Measurements from ENCODE around the gene SLC9A9. TPM values are rescaled to one million over a fixed set of nuclear protein-coding genes. Genes with fewer than 3 reads are reported as not detected.

Gene SLC9A9
- total and polyA plus RNA-seq, 4 donors: 3.3 to 15.0 (median 6.1) TPM

DNA sequence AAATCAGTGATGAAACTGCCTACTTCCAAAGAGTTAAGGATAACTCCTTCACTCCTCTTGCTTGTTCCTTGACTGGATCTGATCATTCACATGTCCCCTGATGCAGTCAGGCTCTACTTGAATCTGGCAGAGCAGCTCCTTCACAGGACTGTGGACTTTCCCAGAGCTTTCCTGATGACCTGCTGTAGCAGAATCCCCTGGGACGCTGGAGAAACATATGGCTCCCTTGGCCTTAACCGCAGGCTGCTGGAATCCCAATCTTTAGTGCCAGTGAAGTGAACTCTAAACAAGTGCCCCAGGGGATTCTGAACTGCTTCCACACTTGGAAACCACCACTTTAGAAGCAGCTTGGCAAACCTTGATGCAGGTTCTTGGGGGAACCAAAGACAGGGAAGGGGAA lies 510.9 kb downstream of the SLC9A9 start:
- no peak overlapping the region for H3K4me3 ChIP-seq (ENCODE audit: low read depth in 1 of 3, low read length in 3 of 3)
- WGBS: 91% methylated on average over 2 of the region's 2 CpGs
- no peaks in the 10 kb centered on the region for H3K36me3 ChIP-seq (ENCODE audit: control insufficient read depth in 4 of 4, insufficient read depth in 3 of 4, low read depth in 1 of 4, low read length in 3 of 4)
- no peaks in the 10 kb centered on the region for H3K27me3 ChIP-seq (ENCODE audit: control insufficient read depth in 4 of 4, insufficient read depth in 4 of 4, low read length in 3 of 4)
- no peak overlapping the region for H3K27ac ChIP-seq (ENCODE audit: low read depth in 1 of 2, low read length in 2 of 2)
- peaks cover 0 to 4% (median 0%) of the 10 kb centered on the region in 4 donors for H3K9me3 ChIP-seq (ENCODE audit: control insufficient read depth in 4 of 4, low read length in 3 of 4)
- TF ChIP-seq, protein P1, sequence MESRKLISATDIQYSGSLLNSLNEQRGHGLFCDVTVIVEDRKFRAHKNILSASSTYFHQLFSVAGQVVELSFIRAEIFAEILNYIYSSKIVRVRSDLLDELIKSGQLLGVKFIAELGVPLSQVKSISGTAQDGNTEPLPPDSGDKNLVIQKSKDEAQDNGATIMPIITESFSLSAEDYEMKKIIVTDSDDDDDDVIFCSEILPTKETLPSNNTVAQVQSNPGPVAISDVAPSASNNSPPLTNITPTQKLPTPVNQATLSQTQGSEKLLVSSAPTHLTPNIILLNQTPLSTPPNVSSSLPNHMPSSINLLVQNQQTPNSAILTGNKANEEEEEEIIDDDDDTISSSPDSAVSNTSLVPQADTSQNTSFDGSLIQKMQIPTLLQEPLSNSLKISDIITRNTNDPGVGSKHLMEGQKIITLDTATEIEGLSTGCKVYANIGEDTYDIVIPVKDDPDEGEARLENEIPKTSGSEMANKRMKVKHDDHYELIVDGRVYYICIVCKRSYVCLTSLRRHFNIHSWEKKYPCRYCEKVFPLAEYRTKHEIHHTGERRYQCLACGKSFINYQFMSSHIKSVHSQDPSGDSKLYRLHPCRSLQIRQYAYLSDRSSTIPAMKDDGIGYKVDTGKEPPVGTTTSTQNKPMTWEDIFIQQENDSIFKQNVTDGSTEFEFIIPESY (IDR thresholded peaks at IDR 0.05): no peak
- TF ChIP-seq JUND (IDR thresholded peaks at IDR 0.05): no peak
- no peak for TF ChIP-seq MAX (IDR thresholded peaks at IDR 0.05)
- TF ChIP-seq FOXA2 (IDR thresholded peaks at IDR 0.05): no peak
- DNase-seq (ENCODE audit: low spot score): no peak
- no peaks in the 10 kb centered on the region for H3K4me1 ChIP-seq (ENCODE audit: control insufficient read depth in 4 of 4, insufficient read depth in 4 of 4, low read length in 3 of 4)
- no peak overlapping the region for H3K9ac ChIP-seq (ENCODE audit: low read depth in 1 of 2, low read length in 2 of 2)

DNA sequence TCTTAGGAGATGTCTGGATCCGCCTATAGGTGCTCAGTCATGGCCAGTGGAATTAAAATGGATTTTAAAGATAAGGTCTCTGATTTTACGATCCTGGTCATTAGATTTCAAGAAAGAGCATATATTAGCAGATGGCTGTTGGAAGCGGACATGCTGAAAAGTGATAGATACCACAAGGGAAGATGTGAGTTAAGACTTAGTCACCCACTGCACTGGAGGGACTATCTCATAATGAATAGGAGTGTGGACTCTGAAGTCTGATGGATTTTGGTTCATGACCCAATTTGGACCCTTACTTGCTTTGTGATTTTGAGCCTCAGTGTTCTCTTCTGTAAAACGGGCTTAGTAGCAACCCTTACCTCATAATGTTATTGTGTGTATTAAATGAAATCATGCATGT lies 514.0 kb downstream of the SLC9A9 start:
- Histone ChIP-seq H3K27ac (ENCODE audit: low read depth in 1 of 2, low read length in 2 of 2) (no peak overlapping the region), H3K9me3 (ENCODE audit: control insufficient read depth in 4 of 4, low read length in 3 of 4) (peaks cover 0 to 4% (median 0%) of the 10 kb centered on the region in 4 donors), H3K36me3 (ENCODE audit: control insufficient read depth in 4 of 4, insufficient read depth in 3 of 4, low read depth in 1 of 4, low read length in 3 of 4) (no peaks in the 10 kb centered on the region), H3K4me3 (ENCODE audit: low read depth in 1 of 3, low read length in 3 of 3) (no peak overlapping the region), H3K27me3 (ENCODE audit: control insufficient read depth in 4 of 4, insufficient read depth in 4 of 4, low read length in 3 of 4) (no peaks in the 10 kb centered on the region), H3K4me1 (ENCODE audit: control insufficient read depth in 4 of 4, insufficient read depth in 4 of 4, low read length in 3 of 4) (peaks cover 0 to 11% (median 2%) of the 10 kb centered on the region in 4 donors), H3K9ac (ENCODE audit: low read depth in 1 of 2, low read length in 2 of 2) (no peak overlapping the region)
- WGBS: 97% methylated on average over 4 of the region's 4 CpGs
- no peak for DNase-seq (ENCODE audit: low spot score)
- TF ChIP-seq TAF1 (conservative IDR thresholded peaks at IDR 0.05): no peak
- TF ChIP-seq EGR1 (IDR thresholded peaks at IDR 0.05; ENCODE audit: low read depth in 2 of 2): no peak
- no peak for TF ChIP-seq RAD21 (IDR thresholded peaks at IDR 0.05)
- no peak for TF ChIP-seq ATF3 (IDR thresholded peaks at IDR 0.05)
- TF ChIP-seq YY1 (IDR thresholded peaks at IDR 0.05): no peak
- TF ChIP-seq, protein P2, sequence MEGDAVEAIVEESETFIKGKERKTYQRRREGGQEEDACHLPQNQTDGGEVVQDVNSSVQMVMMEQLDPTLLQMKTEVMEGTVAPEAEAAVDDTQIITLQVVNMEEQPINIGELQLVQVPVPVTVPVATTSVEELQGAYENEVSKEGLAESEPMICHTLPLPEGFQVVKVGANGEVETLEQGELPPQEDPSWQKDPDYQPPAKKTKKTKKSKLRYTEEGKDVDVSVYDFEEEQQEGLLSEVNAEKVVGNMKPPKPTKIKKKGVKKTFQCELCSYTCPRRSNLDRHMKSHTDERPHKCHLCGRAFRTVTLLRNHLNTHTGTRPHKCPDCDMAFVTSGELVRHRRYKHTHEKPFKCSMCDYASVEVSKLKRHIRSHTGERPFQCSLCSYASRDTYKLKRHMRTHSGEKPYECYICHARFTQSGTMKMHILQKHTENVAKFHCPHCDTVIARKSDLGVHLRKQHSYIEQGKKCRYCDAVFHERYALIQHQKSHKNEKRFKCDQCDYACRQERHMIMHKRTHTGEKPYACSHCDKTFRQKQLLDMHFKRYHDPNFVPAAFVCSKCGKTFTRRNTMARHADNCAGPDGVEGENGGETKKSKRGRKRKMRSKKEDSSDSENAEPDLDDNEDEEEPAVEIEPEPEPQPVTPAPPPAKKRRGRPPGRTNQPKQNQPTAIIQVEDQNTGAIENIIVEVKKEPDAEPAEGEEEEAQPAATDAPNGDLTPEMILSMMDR (IDR thresholded peaks at IDR 0.05; ENCODE audit: low read depth, low read length, missing input control): no peak
- no peak for TF ChIP-seq FOXA2 (IDR thresholded peaks at IDR 0.05)
- no peak for TF ChIP-seq GABPA (IDR thresholded peaks at IDR 0.05 in 1 of 2, conservative IDR thresholded peaks at IDR 0.05 in 1 of 2)
- TF ChIP-seq HNF4A (conservative IDR thresholded peaks at IDR 0.05): no peak
- no peak for TF ChIP-seq JUND (IDR thresholded peaks at IDR 0.05)
- no peak for TF ChIP-seq HNF4G (IDR thresholded peaks at IDR 0.05)

- H3K36me3 ChIP-seq (ENCODE audit: control insufficient read depth in 4 of 4, insufficient read depth in 3 of 4, low read depth in 1 of 4, low read length in 3 of 4): no peaks in the 10 kb centered on the region
- H3K9ac ChIP-seq (ENCODE audit: low read depth in 1 of 2, low read length in 2 of 2): no peak overlapping the region
- 54% methylated on average over 2 of the region's 2 CpGs for WGBS
- H3K4me1 ChIP-seq (ENCODE audit: control insufficient read depth in 4 of 4, insufficient read depth in 4 of 4, low read length in 3 of 4): peaks cover 0 to 11% (median 2%) of the 10 kb centered on the region in 4 donors
- no peak for DNase-seq (ENCODE audit: low spot score)
- TF ChIP-seq HNF4G (IDR thresholded peaks at IDR 0.05) (no peak), ATF3 (IDR thresholded peaks at IDR 0.05) (no peak), SP1 (IDR thresholded peaks at IDR 0.05) (no peak), JUND (IDR thresholded peaks at IDR 0.05) (no peak)
- H3K27ac ChIP-seq (ENCODE audit: low read depth in 1 of 2, low read length in 2 of 2): no peak overlapping the region
- no peak overlapping the region for H3K4me3 ChIP-seq (ENCODE audit: low read depth in 1 of 3, low read length in 3 of 3)
- H3K9me3 ChIP-seq (ENCODE audit: control insufficient read depth in 4 of 4, low read length in 3 of 4): peaks cover 0 to 4% (median 0%) of the 10 kb centered on the region in 4 donors
- H3K27me3 ChIP-seq (ENCODE audit: control insufficient read depth in 4 of 4, insufficient read depth in 4 of 4, low read length in 3 of 4): no peaks in the 10 kb centered on the region
These were observed 514.9 kb downstream of the SLC9A9 start for GRCh38 chr3:143333367-143333766.
